ENCODE data around the gene TREH.
"Not testable (repeated sequence)": the region's sequence is repeated elsewhere in the genome, so short reads cannot be mapped to it uniquely, and the experiment has no call there.

- not testable (repeated sequence) for TF ChIP-seq CTCF (conservative IDR thresholded peaks at IDR 0.05); ZFX (IDR thresholded peaks at IDR 0.05)
These were observed 41.3 kb upstream of the TREH start for GRCh38 chr11:118720740-118721139.

Data from C4-2B (cell line).